ENCODE data around the gene SMARCC2.

The SMARCC2 gene

GRCh38 chr12:56172839-56173238, 16.4 kb downstream of the SMARCC2 start:
- TF ChIP-seq CTCF (IDR thresholded peaks at IDR 0.05; ENCODE audit: borderline replicate concordance, control extremely low read depth, extremely low read depth, insufficient read depth, missing control alignments): no peak
- in situ Hi-C loops (cut with MboI; ENCODE audit: low sequenced_read_pairs, unreplicated experiment): no loop called here
- no peak for DNase-seq (ENCODE audit: low spot score)

GRCh38 chr12:56169229-56169759, 20.0 kb downstream of the SMARCC2 start:
- no peak for TF ChIP-seq CTCF (IDR thresholded peaks at IDR 0.05; ENCODE audit: borderline replicate concordance, control extremely low read depth, extremely low read depth, insufficient read depth, missing control alignments)

GRCh38 chr12:56165369-56165768, 23.9 kb downstream of the SMARCC2 start:
- no peak for DNase-seq (ENCODE audit: low spot score)
- TF ChIP-seq CTCF (IDR thresholded peaks at IDR 0.05; ENCODE audit: borderline replicate concordance, control extremely low read depth, extremely low read depth, insufficient read depth, missing control alignments): no peak
- in situ Hi-C loops (cut with MboI; ENCODE audit: low sequenced_read_pairs, unreplicated experiment): no loop called here

More at GRCh38 chr12:56169229-56169759, 20.0 kb downstream of the SMARCC2 start:
- DNase-seq (ENCODE audit: low spot score): no peak
- in situ Hi-C loops (cut with MboI; ENCODE audit: low sequenced_read_pairs, unreplicated experiment): no loop called here

GRCh38 chr12:56164345-56164729, 24.9 kb downstream of the SMARCC2 start:
- no peak for TF ChIP-seq CTCF (IDR thresholded peaks at IDR 0.05; ENCODE audit: borderline replicate concordance, control extremely low read depth, extremely low read depth, insufficient read depth, missing control alignments)
- in situ Hi-C loops (cut with MboI; ENCODE audit: low sequenced_read_pairs, unreplicated experiment): no loop called here
- no peak for DNase-seq (ENCODE audit: low spot score)

GRCh38 chr12:56163533-56164344, 25.5 kb downstream of the SMARCC2 start:
- DNase-seq (ENCODE audit: low spot score): no peak
- TF ChIP-seq CTCF (IDR thresholded peaks at IDR 0.05; ENCODE audit: borderline replicate concordance, control extremely low read depth, extremely low read depth, insufficient read depth, missing control alignments): no peak
- in situ Hi-C loops (cut with MboI; ENCODE audit: low sequenced_read_pairs, unreplicated experiment): no loop called here

- DNase-seq (ENCODE audit: low spot score): no peak
- no peak for TF ChIP-seq CTCF (IDR thresholded peaks at IDR 0.05; ENCODE audit: borderline replicate concordance, control extremely low read depth, extremely low read depth, insufficient read depth, missing control alignments)
- in situ Hi-C loops (cut with MboI; ENCODE audit: low sequenced_read_pairs, unreplicated experiment): no loop called here
Measured at GRCh38 chr12:56162468-56163290, 26.6 kb downstream of the SMARCC2 start.
